Measurements from ENCODE around the gene PANK1. TPM values are rescaled to one million over a fixed set of nuclear protein-coding genes. Genes with fewer than 3 reads are reported as not detected.
"Not testable (repeated sequence)": the region's sequence is repeated elsewhere in the genome, so short reads cannot be mapped to it uniquely, and the experiment has no call there.

The PANK1 gene
- polyA plus RNA-seq, 2 donors, result 1.5 to 2.6 TPM

GRCh38 chr10:89627830-89628229 lies 17.2 kb downstream of the PANK1 start:
- Histone ChIP-seq H3K36me3 (ENCODE audit: control insufficient read depth in 2 of 2, insufficient read depth in 2 of 2, low read length in 1 of 2) (no peaks in the 10 kb centered on the region), H3K27me3 (ENCODE audit: control insufficient read depth in 1 of 2, insufficient read depth in 2 of 2, low read length in 2 of 2) (no peaks in the 10 kb centered on the region), H3K9me3 (ENCODE audit: control insufficient read depth in 2 of 2, insufficient read depth in 1 of 2, low read depth in 1 of 2, low read length in 1 of 2) (no peaks in the 10 kb centered on the region), H3K4me3 (ENCODE audit: low read depth in 1 of 2, low read length in 2 of 2) (no peak overlapping the region), H3K4me1 (ENCODE audit: control insufficient read depth in 2 of 2, insufficient read depth in 2 of 2, low read length in 1 of 2) (no peaks in the 10 kb centered on the region), H3K27ac (ENCODE audit: low read depth in 2 of 2, low read length in 1 of 2) (no peak overlapping the region)
- whole genome bisulfite sequencing, 2 donors, result 66 to 69% methylated on average over 1 of the region's 1 CpG

DNA sequence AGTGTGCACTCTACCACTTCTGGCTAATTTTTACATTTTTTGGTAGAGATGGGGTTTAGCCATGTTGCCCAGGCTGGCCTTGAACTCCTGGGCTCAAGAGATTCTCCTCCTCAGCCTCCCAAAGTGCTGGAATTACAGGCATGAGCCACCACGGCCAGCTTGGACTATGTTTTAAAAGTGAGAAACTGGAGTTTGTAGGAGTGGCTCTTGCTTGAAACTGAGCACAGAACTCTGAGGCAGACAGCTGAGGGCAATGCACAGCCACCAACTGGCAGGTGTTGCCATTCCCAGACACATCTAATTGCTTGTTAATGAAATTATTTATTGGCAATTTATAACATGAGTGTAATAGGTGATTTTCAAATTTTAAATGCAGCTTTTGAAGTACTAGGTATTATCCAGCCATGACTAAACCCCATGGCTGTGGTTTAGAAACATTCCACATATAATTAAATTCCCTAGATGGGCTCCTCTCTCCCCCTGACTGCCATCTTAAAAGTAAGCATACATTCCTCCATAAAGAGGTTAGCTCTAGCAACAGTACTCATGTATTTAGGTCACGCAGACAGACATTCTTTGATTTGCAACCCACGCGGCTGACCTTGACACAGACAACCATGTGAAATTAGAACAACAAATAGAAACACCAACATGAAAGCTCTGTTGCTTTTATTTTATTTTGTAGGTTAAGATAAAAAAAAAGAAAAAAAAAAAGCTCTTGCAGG lies 19.8 kb downstream of the PANK1 start:
- 84 to 87% methylated on average over 4 of the region's 4 CpGs for WGBS, 2 donors
- Histone ChIP-seq H3K4me1 (ENCODE audit: control insufficient read depth in 2 of 2, insufficient read depth in 2 of 2, low read length in 1 of 2) (no peaks in the 10 kb centered on the region), H3K27ac (ENCODE audit: low read depth in 2 of 2, low read length in 1 of 2) (no peak overlapping the region), H3K27me3 (ENCODE audit: control insufficient read depth in 1 of 2, insufficient read depth in 2 of 2, low read length in 2 of 2) (no peaks in the 10 kb centered on the region), H3K4me3 (ENCODE audit: low read depth in 1 of 2, low read length in 2 of 2) (no peak overlapping the region), H3K36me3 (ENCODE audit: control insufficient read depth in 2 of 2, insufficient read depth in 2 of 2, low read length in 1 of 2) (no peaks in the 10 kb centered on the region), H3K9me3 (ENCODE audit: control insufficient read depth in 2 of 2, insufficient read depth in 1 of 2, low read depth in 1 of 2, low read length in 1 of 2) (peaks cover 0 to 4% of the 10 kb centered on the region in 2 donors)

- 83 to 93% methylated on average over 4 of the region's 4 CpGs for WGBS, 2 donors
- H3K36me3 ChIP-seq (ENCODE audit: control insufficient read depth in 2 of 2, insufficient read depth in 2 of 2, low read length in 1 of 2), result no peaks in the 10 kb centered on the region
- H3K4me3 ChIP-seq (ENCODE audit: low read depth in 1 of 2, low read length in 2 of 2), result no peak overlapping the region
- H3K27ac ChIP-seq (ENCODE audit: low read depth in 2 of 2, low read length in 1 of 2), result no peak overlapping the region
- H3K27me3 ChIP-seq (ENCODE audit: control insufficient read depth in 1 of 2, insufficient read depth in 2 of 2, low read length in 2 of 2), result no peaks in the 10 kb centered on the region
- no peaks in the 10 kb centered on the region for H3K4me1 ChIP-seq (ENCODE audit: control insufficient read depth in 2 of 2, insufficient read depth in 2 of 2, low read length in 1 of 2)
- peaks cover 0 to 4% of the 10 kb centered on the region in 2 donors for H3K9me3 ChIP-seq (ENCODE audit: control insufficient read depth in 2 of 2, insufficient read depth in 1 of 2, low read depth in 1 of 2, low read length in 1 of 2)
These were observed 21.0 kb downstream of the PANK1 start for GRCh38 chr10:89624020-89624419.

- Histone ChIP-seq H3K4me1 (ENCODE audit: control insufficient read depth in 2 of 2, insufficient read depth in 2 of 2, low read length in 1 of 2) (no peaks in the 10 kb centered on the region), H3K27me3 (ENCODE audit: control insufficient read depth in 1 of 2, insufficient read depth in 2 of 2, low read length in 2 of 2) (no peaks in the 10 kb centered on the region), H3K4me3 (ENCODE audit: low read depth in 1 of 2, low read length in 2 of 2) (no peak overlapping the region), H3K9me3 (ENCODE audit: control insufficient read depth in 2 of 2, insufficient read depth in 1 of 2, low read depth in 1 of 2, low read length in 1 of 2) (peaks cover 0 to 4% of the 10 kb centered on the region in 2 donors), H3K36me3 (ENCODE audit: control insufficient read depth in 2 of 2, insufficient read depth in 2 of 2, low read length in 1 of 2) (no peaks in the 10 kb centered on the region), H3K27ac (ENCODE audit: low read depth in 2 of 2, low read length in 1 of 2) (no peak overlapping the region)
These were observed 22.9 kb downstream of the PANK1 start for GRCh38 chr10:89622151-89622550.

DNA sequence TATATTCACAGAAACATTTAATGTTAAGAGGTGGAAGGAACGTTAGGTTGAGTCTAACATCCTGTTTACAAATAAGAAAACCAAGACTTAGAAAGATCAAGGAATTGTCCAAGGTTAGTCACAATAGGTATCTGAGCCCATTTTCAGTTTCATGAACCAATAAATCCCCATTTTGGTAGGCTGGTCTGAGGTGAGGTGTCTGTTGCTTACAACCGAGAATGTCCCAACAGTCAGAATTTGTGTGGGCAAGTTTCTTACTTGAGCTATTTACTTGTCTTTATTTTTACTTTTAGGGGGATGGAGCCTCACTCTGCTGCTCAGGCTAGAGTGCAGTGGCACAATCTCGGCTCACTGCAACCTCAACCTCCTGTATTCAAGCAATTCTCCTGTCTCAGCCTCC lies 23.6 kb downstream of the PANK1 start:
- Histone ChIP-seq H3K4me1 (ENCODE audit: control insufficient read depth in 2 of 2, insufficient read depth in 2 of 2, low read length in 1 of 2) (no peaks in the 10 kb centered on the region), H3K4me3 (ENCODE audit: low read depth in 1 of 2, low read length in 2 of 2) (no peak overlapping the region), H3K9me3 (ENCODE audit: control insufficient read depth in 2 of 2, insufficient read depth in 1 of 2, low read depth in 1 of 2, low read length in 1 of 2) (peaks cover 0 to 4% of the 10 kb centered on the region in 2 donors), H3K36me3 (ENCODE audit: control insufficient read depth in 2 of 2, insufficient read depth in 2 of 2, low read length in 1 of 2) (no peaks in the 10 kb centered on the region), H3K27ac (ENCODE audit: low read depth in 2 of 2, low read length in 1 of 2) (no peak overlapping the region), H3K27me3 (ENCODE audit: control insufficient read depth in 1 of 2, insufficient read depth in 2 of 2, low read length in 2 of 2) (no peaks in the 10 kb centered on the region)
- WGBS, 2 donors, result 87 to 89% methylated on average over 3 of the region's 3 CpGs

GRCh38 chr10:89620296-89620695 lies 24.7 kb downstream of the PANK1 start:
- not testable (repeated sequence) for H3K36me3 ChIP-seq (ENCODE audit: control insufficient read depth in 2 of 2, insufficient read depth in 2 of 2, low read length in 1 of 2); H3K4me3 ChIP-seq (ENCODE audit: low read depth in 1 of 2, low read length in 2 of 2); H3K9me3 ChIP-seq (ENCODE audit: control insufficient read depth in 2 of 2, insufficient read depth in 1 of 2, low read depth in 1 of 2, low read length in 1 of 2); H3K27ac ChIP-seq (ENCODE audit: low read depth in 2 of 2, low read length in 1 of 2); H3K4me1 ChIP-seq (ENCODE audit: control insufficient read depth in 2 of 2, insufficient read depth in 2 of 2, low read length in 1 of 2); H3K27me3 ChIP-seq (ENCODE audit: control insufficient read depth in 1 of 2, insufficient read depth in 2 of 2, low read length in 2 of 2)
- WGBS, 2 donors, result 91% methylated on average over 6 of the region's 6 CpGs

- H3K36me3 ChIP-seq (ENCODE audit: control insufficient read depth in 2 of 2, insufficient read depth in 2 of 2, low read length in 1 of 2), result no peaks in the 10 kb centered on the region
- no peaks in the 10 kb centered on the region for H3K27me3 ChIP-seq (ENCODE audit: control insufficient read depth in 1 of 2, insufficient read depth in 2 of 2, low read length in 2 of 2)
- peaks cover 0 to 4% of the 10 kb centered on the region in 2 donors for H3K9me3 ChIP-seq (ENCODE audit: control insufficient read depth in 2 of 2, insufficient read depth in 1 of 2, low read depth in 1 of 2, low read length in 1 of 2)
- 40 to 45% methylated on average over 1 of the region's 1 CpG for WGBS, 2 donors
- no peak overlapping the region for H3K27ac ChIP-seq (ENCODE audit: low read depth in 2 of 2, low read length in 1 of 2)
- no peak overlapping the region for H3K4me3 ChIP-seq (ENCODE audit: low read depth in 1 of 2, low read length in 2 of 2)
- no peaks in the 10 kb centered on the region for H3K4me1 ChIP-seq (ENCODE audit: control insufficient read depth in 2 of 2, insufficient read depth in 2 of 2, low read length in 1 of 2)
These were observed 29.2 kb downstream of the PANK1 start for GRCh38 chr10:89615824-89616223.

DNA sequence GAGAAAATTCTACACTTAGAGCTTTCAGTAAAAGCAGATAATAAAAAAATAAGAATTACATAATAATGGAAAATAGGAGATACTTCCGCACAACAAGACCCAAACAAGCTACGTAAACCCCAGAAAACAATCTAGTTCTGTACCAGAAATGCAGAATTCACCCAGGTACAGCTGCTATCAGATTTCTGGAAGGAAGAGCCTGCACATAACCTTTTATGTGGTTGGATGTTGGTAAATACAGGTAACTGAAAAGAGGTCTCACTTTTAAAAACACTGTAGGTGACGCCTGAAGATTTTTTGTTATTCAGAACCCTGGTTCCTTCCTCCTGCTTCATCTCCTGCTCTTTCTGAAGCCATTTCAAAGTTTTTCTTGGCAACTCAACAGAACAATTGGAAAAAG lies 29.9 kb downstream of the PANK1 start:
- Histone ChIP-seq H3K9me3 (ENCODE audit: control insufficient read depth in 2 of 2, insufficient read depth in 1 of 2, low read depth in 1 of 2, low read length in 1 of 2) (no peaks in the 10 kb centered on the region), H3K36me3 (ENCODE audit: control insufficient read depth in 2 of 2, insufficient read depth in 2 of 2, low read length in 1 of 2) (no peaks in the 10 kb centered on the region), H3K4me1 (ENCODE audit: control insufficient read depth in 2 of 2, insufficient read depth in 2 of 2, low read length in 1 of 2) (no peaks in the 10 kb centered on the region), H3K27me3 (ENCODE audit: control insufficient read depth in 1 of 2, insufficient read depth in 2 of 2, low read length in 2 of 2) (no peaks in the 10 kb centered on the region), H3K4me3 (ENCODE audit: low read depth in 1 of 2, low read length in 2 of 2) (no peak overlapping the region), H3K27ac (ENCODE audit: low read depth in 2 of 2, low read length in 1 of 2) (no peak overlapping the region)
- 83 to 89% methylated on average over 3 of the region's 3 CpGs for WGBS, 2 donors

DNA sequence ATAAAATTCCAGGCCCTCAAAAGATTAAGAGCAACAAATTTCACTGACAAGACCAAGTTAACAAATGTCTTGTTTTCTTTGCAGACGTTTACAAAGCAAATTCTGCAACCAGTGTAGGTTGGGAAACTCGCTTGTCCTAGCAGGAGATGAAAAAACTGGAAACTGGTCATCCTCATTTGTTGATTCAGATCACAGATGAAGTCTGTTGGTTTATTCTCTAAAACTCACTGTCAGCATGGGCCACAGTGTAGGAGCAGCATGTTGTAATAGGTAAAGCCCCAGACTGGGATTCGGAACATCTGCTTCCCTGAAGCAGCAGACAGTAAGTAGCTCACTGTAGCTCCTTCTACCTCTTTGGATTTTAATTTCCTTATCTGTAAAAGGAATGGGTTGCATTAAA lies 31.5 kb downstream of the PANK1 start:
- Histone ChIP-seq H3K4me1 (ENCODE audit: control insufficient read depth in 2 of 2, insufficient read depth in 2 of 2, low read length in 1 of 2) (no peaks in the 10 kb centered on the region), H3K36me3 (ENCODE audit: control insufficient read depth in 2 of 2, insufficient read depth in 2 of 2, low read length in 1 of 2) (no peaks in the 10 kb centered on the region), H3K9me3 (ENCODE audit: control insufficient read depth in 2 of 2, insufficient read depth in 1 of 2, low read depth in 1 of 2, low read length in 1 of 2) (no peaks in the 10 kb centered on the region), H3K27ac (ENCODE audit: low read depth in 2 of 2, low read length in 1 of 2) (no peak overlapping the region), H3K27me3 (ENCODE audit: control insufficient read depth in 1 of 2, insufficient read depth in 2 of 2, low read length in 2 of 2) (no peaks in the 10 kb centered on the region), H3K4me3 (ENCODE audit: low read depth in 1 of 2, low read length in 2 of 2) (no peak overlapping the region)
- 73 to 83% methylated on average over 3 of the region's 3 CpGs for WGBS, 2 donors

GRCh38 chr10:89611282-89611681 lies 33.8 kb downstream of the PANK1 start:
- Histone ChIP-seq H3K9me3 (ENCODE audit: control insufficient read depth in 2 of 2, insufficient read depth in 1 of 2, low read depth in 1 of 2, low read length in 1 of 2) (no peaks in the 10 kb centered on the region), H3K4me3 (ENCODE audit: low read depth in 1 of 2, low read length in 2 of 2) (no peak overlapping the region), H3K27me3 (ENCODE audit: control insufficient read depth in 1 of 2, insufficient read depth in 2 of 2, low read length in 2 of 2) (no peaks in the 10 kb centered on the region), H3K27ac (ENCODE audit: low read depth in 2 of 2, low read length in 1 of 2) (no peak overlapping the region), H3K36me3 (ENCODE audit: control insufficient read depth in 2 of 2, insufficient read depth in 2 of 2, low read length in 1 of 2) (no peaks in the 10 kb centered on the region), H3K4me1 (ENCODE audit: control insufficient read depth in 2 of 2, insufficient read depth in 2 of 2, low read length in 1 of 2) (no peaks in the 10 kb centered on the region)
- WGBS, 2 donors, result 96 to 99% methylated on average over 4 of the region's 4 CpGs
